ENCODE measurements around the gene ELL. TPM values are rescaled to one million over a fixed set of nuclear protein-coding genes. Genes with fewer than 3 reads are reported as not detected.
A peak's percentile ranks its signal among the peaks of the same experiment; 100 is the strongest.

The ELL gene
- total and polyA plus RNA-seq, 9 of the 15 experiments (the other 6 are each of a cell fraction or from before 2014, with no cell fraction given): 0.24 to 22.5 (median 4.1) TPM

DNA sequence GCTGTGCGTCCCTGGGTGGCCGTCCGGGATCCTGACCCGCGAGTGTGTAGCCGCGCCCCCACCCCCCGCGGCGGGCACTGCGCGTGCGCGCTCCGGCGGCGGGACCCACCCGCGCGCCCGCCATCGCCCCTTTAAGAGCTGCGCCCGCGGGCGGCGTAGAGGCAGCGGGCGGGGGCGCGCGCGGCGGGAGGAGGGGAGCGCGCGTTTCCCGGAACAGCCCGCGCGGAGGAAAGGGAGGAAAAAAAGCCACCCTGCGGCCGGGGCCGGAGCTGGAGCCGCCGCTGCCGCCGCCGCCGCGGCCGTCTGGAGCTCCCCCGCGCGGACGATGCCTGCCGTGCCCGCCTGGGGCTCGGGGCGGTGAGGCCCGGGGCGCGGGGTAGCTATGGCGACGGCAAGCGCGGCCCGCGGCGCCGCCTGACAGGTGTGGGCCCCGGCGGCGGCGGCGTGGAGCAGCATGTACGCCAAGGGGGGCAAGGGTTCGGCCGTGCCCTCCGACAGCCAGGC, 102.6 kb downstream of the ELL start, which contains the start of gene SSBP4 (continued):
- TF ChIP-seq, protein P1, sequence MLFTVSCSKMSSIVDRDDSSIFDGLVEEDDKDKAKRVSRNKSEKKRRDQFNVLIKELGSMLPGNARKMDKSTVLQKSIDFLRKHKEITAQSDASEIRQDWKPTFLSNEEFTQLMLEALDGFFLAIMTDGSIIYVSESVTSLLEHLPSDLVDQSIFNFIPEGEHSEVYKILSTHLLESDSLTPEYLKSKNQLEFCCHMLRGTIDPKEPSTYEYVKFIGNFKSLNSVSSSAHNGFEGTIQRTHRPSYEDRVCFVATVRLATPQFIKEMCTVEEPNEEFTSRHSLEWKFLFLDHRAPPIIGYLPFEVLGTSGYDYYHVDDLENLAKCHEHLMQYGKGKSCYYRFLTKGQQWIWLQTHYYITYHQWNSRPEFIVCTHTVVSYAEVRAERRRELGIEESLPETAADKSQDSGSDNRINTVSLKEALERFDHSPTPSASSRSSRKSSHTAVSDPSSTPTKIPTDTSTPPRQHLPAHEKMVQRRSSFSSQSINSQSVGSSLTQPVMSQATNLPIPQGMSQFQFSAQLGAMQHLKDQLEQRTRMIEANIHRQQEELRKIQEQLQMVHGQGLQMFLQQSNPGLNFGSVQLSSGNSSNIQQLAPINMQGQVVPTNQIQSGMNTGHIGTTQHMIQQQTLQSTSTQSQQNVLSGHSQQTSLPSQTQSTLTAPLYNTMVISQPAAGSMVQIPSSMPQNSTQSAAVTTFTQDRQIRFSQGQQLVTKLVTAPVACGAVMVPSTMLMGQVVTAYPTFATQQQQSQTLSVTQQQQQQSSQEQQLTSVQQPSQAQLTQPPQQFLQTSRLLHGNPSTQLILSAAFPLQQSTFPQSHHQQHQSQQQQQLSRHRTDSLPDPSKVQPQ (CRISPR knock-in tag; IDR thresholded peaks at IDR 0.05; ENCODE audit: borderline replicate concordance): no peak
- TF ChIP-seq BRD4 (IDR thresholded peaks at IDR 0.05) (no peak), RBBP5 (IDR thresholded peaks at IDR 0.05; ENCODE audit: borderline replicate concordance, insufficient read depth, low read length, poor library complexity, severe bottlenecking) (peak; percentile 28), SREBF2 (CRISPR knock-in tag; IDR thresholded peaks at IDR 0.05) (no peak), CBFB (CRISPR knock-in tag; IDR thresholded peaks at IDR 0.05) (no peak), TAF1 (IDR thresholded peaks at IDR 0.05; ENCODE audit: control insufficient read depth, extremely low read depth, insufficient read depth, low read length, severe bottlenecking) (peak; percentile 63), HDAC8 (tag; IDR thresholded peaks at IDR 0.05) (0 out of 2 replicates have a peak, but pooled peaks have one; percentile 50), ZNF347 (CRISPR knock-in tag; IDR thresholded peaks at IDR 0.05; ENCODE audit: low read depth) (no peak)
- TF ChIP-seq, protein P2, sequence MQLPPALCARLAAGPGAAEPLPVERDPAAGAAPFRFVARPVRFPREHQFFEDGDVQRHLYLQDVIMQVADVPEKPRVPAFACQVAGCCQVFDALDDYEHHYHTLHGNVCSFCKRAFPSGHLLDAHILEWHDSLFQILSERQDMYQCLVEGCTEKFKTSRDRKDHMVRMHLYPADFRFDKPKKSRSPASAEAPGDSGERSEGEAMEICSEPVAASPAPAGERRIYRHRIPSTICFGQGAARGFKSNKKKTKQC (CRISPR knock-in tag; IDR thresholded peaks at IDR 0.05): peak; percentile 27; the same call in 1 of the 2 replicates
- TF ChIP-seq, protein P3, sequence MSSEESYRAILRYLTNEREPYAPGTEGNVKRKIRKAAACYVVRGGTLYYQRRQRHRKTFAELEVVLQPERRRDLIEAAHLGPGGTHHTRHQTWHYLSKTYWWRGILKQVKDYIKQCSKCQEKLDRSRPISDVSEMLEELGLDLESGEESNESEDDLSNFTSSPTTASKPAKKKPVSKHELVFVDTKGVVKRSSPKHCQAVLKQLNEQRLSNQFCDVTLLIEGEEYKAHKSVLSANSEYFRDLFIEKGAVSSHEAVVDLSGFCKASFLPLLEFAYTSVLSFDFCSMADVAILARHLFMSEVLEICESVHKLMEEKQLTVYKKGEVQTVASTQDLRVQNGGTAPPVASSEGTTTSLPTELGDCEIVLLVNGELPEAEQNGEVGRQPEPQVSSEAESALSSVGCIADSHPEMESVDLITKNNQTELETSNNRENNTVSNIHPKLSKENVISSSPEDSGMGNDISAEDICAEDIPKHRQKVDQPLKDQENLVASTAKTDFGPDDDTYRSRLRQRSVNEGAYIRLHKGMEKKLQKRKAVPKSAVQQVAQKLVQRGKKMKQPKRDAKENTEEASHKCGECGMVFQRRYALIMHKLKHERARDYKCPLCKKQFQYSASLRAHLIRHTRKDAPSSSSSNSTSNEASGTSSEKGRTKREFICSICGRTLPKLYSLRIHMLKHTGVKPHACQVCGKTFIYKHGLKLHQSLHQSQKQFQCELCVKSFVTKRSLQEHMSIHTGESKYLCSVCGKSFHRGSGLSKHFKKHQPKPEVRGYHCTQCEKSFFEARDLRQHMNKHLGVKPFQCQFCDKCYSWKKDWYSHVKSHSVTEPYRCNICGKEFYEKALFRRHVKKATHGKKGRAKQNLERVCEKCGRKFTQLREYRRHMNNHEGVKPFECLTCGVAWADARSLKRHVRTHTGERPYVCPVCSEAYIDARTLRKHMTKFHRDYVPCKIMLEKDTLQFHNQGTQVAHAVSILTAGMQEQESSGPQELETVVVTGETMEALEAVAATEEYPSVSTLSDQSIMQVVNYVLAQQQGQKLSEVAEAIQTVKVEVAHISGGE (CRISPR knock-in tag; IDR thresholded peaks at IDR 0.05): peak in 1 of 3 experiments; percentile 88; a peak in 2 of 6 replicates
- TF ChIP-seq, protein P4, sequence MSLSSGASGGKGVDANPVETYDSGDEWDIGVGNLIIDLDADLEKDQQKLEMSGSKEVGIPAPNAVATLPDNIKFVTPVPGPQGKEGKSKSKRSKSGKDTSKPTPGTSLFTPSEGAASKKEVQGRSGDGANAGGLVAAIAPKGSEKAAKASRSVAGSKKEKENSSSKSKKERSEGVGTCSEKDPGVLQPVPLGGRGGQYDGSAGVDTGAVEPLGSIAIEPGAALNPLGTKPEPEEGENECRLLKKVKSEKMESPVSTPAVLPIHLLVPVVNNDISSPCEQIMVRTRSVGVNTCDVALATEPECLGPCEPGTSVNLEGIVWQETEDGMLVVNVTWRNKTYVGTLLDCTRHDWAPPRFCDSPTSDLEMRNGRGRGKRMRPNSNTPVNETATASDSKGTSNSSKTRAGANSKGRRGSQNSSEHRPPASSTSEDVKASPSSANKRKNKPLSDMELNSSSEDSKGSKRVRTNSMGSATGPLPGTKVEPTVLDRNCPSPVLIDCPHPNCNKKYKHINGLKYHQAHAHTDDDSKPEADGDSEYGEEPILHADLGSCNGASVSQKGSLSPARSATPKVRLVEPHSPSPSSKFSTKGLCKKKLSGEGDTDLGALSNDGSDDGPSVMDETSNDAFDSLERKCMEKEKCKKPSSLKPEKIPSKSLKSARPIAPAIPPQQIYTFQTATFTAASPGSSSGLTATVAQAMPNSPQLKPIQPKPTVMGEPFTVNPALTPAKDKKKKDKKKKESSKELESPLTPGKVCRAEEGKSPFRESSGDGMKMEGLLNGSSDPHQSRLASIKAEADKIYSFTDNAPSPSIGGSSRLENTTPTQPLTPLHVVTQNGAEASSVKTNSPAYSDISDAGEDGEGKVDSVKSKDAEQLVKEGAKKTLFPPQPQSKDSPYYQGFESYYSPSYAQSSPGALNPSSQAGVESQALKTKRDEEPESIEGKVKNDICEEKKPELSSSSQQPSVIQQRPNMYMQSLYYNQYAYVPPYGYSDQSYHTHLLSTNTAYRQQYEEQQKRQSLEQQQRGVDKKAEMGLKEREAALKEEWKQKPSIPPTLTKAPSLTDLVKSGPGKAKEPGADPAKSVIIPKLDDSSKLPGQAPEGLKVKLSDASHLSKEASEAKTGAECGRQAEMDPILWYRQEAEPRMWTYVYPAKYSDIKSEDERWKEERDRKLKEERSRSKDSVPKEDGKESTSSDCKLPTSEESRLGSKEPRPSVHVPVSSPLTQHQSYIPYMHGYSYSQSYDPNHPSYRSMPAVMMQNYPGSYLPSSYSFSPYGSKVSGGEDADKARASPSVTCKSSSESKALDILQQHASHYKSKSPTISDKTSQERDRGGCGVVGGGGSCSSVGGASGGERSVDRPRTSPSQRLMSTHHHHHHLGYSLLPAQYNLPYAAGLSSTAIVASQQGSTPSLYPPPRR (CRISPR knock-in tag; IDR thresholded peaks at IDR 0.05; ENCODE audit: borderline replicate concordance): no peak
- TF ChIP-seq, protein P5, sequence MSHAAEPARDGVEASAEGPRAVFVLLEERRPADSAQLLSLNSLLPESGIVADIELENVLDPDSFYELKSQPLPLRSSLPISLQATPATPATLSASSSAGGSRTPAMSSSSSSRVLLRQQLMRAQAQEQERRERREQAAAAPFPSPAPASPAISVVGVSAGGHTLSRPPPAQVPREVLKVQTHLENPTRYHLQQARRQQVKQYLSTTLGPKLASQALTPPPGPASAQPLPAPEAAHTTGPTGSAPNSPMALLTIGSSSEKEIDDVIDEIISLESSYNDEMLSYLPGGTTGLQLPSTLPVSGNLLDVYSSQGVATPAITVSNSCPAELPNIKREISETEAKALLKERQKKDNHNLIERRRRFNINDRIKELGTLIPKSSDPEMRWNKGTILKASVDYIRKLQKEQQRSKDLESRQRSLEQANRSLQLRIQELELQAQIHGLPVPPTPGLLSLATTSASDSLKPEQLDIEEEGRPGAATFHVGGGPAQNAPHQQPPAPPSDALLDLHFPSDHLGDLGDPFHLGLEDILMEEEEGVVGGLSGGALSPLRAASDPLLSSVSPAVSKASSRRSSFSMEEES (CRISPR knock-in tag; IDR thresholded peaks at IDR 0.05): no peak
